ENCODE results near the gene GRAMD2B.

GRAMD2B gene

DNA sequence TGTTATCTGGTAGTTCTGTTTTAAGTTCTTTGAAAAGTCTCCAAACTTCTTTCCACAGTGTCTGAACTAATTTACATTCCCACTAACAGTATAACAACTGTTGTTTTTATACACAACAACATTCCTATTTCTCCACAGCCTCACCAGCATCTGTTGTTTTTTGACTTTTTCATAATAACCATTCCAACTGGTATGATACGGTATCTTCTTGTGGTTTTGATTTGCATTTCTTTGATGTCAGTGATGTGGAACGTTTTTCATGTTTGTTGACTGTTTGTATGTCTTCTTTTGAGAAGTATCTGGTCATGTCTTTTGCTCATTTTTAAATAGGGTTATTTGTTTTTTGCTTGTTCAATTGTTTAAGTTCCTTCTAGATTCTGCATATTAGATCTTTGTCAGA is 12.6 kb upstream of the GRAMD2B start:
- H3K27ac ChIP-seq (ENCODE audit: extremely low read depth, low read depth, low read length), result no peak overlapping the region
- no peaks in the 10 kb centered on the region for H3K36me3 ChIP-seq (ENCODE audit: control insufficient read depth in 2 of 2, insufficient read depth in 1 of 2, low read length in 2 of 2)
- ChIA-PET POLR2A (no interaction called here), CTCF (interaction anchor here (0.6 kb wide), 1 partner anchor 76 kb away, joined by 3 read pairs; no protein-coding TSS in a partner anchor)
- no peak overlapping the region for H3K4me3 ChIP-seq (ENCODE audit: low read depth, low read length)
- no peak for TF ChIP-seq RBAK (tag by site-specific recombination; IDR thresholded peaks at IDR 0.05)
- no peak for TF ChIP-seq ZIC2 (tag by site-specific recombination; IDR thresholded peaks at IDR 0.05)
- no peaks in the 10 kb centered on the region for H3K4me1 ChIP-seq (ENCODE audit: control insufficient read depth, insufficient read depth, low read length)
- no peaks in the 10 kb centered on the region for H3K9me3 ChIP-seq (ENCODE audit: control insufficient read depth, insufficient read depth, low read depth, low read length)

DNA sequence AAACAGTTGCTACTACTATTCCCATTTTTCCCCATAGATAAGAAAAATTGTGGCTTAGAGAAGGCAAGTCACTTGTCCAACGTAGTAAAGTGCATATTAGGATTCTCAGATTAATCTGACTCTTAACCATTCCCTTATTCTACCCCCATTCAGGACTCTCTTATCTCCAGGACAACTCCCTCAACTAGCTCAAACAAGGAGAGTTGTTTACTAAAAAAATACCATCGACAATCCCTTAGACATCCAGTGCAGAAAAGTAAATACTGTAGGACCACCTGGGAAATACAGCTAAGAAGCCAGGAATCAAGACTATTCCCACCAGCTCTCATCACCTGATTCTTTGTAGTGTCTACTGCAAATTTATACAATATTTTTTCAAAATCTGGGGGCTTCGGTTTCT is 9.4 kb upstream of the GRAMD2B start:
- TF ChIP-seq ZNF266 (tag by site-specific recombination; IDR thresholded peaks at IDR 0.05; ENCODE audit: low read depth) (no peak), ZNF529 (tag by site-specific recombination; IDR thresholded peaks at IDR 0.05; ENCODE audit: insufficient replicate concordance) (no peak), ZNF138 (tag by site-specific recombination; IDR thresholded peaks at IDR 0.05; ENCODE audit: borderline replicate concordance) (no peak), SP7 (tag by site-specific recombination; IDR thresholded peaks at IDR 0.05) (no peak), ZNF112 (tag by site-specific recombination; IDR thresholded peaks at IDR 0.05) (no peak), ZNF677 (tag by site-specific recombination; IDR thresholded peaks at IDR 0.05) (no peak), ZNF324 (tag by site-specific recombination; IDR thresholded peaks at IDR 0.05) (no peak), ZNF670 (tag by site-specific recombination; IDR thresholded peaks at IDR 0.05; ENCODE audit: low read depth) (no peak), ZNF433 (tag by site-specific recombination; IDR thresholded peaks at IDR 0.05; ENCODE audit: low read depth) (no peak), ZNF837 (tag by site-specific recombination; IDR thresholded peaks at IDR 0.05) (no peak), ZNF292 (tag by site-specific recombination; IDR thresholded peaks at IDR 0.05; ENCODE audit: borderline replicate concordance, low read depth) (no peak), ZFP37 (tag by site-specific recombination; IDR thresholded peaks at IDR 0.05) (no peak), ZNF239 (tag by site-specific recombination; IDR thresholded peaks at IDR 0.05) (no peak), ZNF354C (tag by site-specific recombination; IDR thresholded peaks at IDR 0.05; ENCODE audit: borderline replicate concordance, low read depth) (no peak), ZNF585B (tag by site-specific recombination; IDR thresholded peaks at IDR 0.05) (no peak), ZNF366 (tag by site-specific recombination; conservative IDR thresholded peaks at IDR 0.05) (no peak)
- TF ChIP-seq, protein P1, sequence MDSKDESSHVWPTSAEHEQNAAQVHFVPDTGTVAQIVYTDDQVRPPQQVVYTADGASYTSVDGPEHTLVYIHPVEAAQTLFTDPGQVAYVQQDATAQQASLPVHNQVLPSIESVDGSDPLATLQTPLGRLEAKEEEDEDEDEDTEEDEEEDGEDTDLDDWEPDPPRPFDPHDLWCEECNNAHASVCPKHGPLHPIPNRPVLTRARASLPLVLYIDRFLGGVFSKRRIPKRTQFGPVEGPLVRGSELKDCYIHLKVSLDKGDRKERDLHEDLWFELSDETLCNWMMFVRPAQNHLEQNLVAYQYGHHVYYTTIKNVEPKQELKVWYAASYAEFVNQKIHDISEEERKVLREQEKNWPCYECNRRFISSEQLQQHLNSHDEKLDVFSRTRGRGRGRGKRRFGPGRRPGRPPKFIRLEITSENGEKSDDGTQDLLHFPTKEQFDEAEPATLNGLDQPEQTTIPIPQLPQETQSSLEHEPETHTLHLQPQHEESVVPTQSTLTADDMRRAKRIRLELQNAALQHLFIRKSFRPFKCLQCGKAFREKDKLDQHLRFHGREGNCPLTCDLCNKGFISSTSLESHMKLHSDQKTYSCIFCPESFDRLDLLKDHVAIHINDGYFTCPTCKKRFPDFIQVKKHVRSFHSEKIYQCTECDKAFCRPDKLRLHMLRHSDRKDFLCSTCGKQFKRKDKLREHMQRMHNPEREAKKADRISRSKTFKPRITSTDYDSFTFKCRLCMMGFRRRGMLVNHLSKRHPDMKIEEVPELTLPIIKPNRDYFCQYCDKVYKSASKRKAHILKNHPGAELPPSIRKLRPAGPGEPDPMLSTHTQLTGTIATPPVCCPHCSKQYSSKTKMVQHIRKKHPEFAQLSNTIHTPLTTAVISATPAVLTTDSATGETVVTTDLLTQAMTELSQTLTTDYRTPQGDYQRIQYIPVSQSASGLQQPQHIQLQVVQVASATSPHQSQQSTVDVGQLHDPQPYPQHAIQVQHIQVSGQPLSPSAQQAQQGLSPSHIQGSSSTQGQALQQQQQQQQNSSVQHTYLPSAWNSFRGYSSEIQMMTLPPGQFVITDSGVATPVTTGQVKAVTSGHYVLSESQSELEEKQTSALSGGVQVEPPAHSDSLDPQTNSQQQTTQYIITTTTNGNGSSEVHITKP (tag by site-specific recombination; IDR thresholded peaks at IDR 0.05), result no peak
- TF ChIP-seq, protein P2, sequence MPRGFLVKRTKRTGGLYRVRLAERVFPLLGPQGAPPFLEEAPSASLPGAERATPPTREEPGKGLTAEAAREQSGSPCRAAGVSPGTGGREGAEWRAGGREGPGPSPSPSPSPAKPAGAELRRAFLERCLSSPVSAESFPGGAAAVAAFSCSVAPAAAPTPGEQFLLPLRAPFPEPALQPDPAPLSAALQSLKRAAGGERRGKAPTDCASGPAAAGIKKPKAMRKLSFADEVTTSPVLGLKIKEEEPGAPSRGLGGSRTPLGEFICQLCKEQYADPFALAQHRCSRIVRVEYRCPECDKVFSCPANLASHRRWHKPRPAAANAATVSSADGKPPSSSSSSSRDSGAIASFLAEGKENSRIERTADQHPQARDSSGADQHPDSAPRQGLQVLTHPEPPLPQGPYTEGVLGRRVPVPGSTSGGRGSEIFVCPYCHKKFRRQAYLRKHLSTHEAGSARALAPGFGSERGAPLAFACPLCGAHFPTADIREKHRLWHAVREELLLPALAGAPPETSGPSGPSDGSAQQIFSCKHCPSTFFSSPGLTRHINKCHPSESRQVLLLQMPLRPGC (tag by site-specific recombination; IDR thresholded peaks at IDR 0.05), result no peak
- CTCF ChIA-PET, result no interaction called here
- Histone ChIP-seq H3K4me3 (ENCODE audit: low read depth, low read length) (no peak overlapping the region), H3K27ac (ENCODE audit: extremely low read depth, low read depth, low read length) (no peak overlapping the region), H3K4me1 (ENCODE audit: control insufficient read depth, insufficient read depth, low read length) (no peaks in the 10 kb centered on the region), H3K36me3 (ENCODE audit: control insufficient read depth in 2 of 2, insufficient read depth in 1 of 2, low read length in 2 of 2) (no peaks in the 10 kb centered on the region), H3K9me3 (ENCODE audit: control insufficient read depth, insufficient read depth, low read depth, low read length) (no peaks in the 10 kb centered on the region)
- POLR2A ChIA-PET, result no interaction called here

Data from HEK293 (cell line).